Neural crest cell (in vitro differentiated cells): ENCODE measurements around the gene WNT6. TPM values are rescaled to one million over a fixed set of nuclear protein-coding genes. Genes with fewer than 3 reads are reported as not detected.

Experiments
- DNase-seq: peaks from one replicate; pipeline ENCODE4 v3.0.0; 2021; ENCODE audit warnings: low read depth, mixed read lengths, low spot score
- H3K27ac Mint-ChIP-seq: one replicate; pipeline ENCODE4 v1.8.0; 2021; ENCODE audit warnings: mild to moderate bottlenecking, mixed read lengths; ENCODE audit not compliant: unreplicated experiment
- H3K27me3 Mint-ChIP-seq: 2 replicates; pipeline ENCODE4 v1.8.0; 2021; ENCODE audit warnings: low read depth, mild to moderate bottlenecking, mixed read lengths
- H3K36me3 Mint-ChIP-seq: 2 replicates; pipeline ENCODE4 v1.8.0; 2021; ENCODE audit warnings: low read depth, mild to moderate bottlenecking, mixed read lengths
- H3K4me1 Mint-ChIP-seq: 2 replicates; pipeline ENCODE4 v1.8.0; 2021; ENCODE audit warnings: mixed read lengths
- H3K4me3 Mint-ChIP-seq: one replicate; pipeline ENCODE4 v1.8.0; 2021; ENCODE audit warnings: mild to moderate bottlenecking, mixed read lengths
- H3K9me3 Mint-ChIP-seq: 2 replicates; pipeline ENCODE4 v1.8.0; 2021; ENCODE audit warnings: mixed read lengths
- CTCF ChIP-seq: fragments of 200-600 bp; sonication (generic); conservative IDR thresholded peaks from 2 replicates; pipeline ENCODE4 v1.5.0; 2021; ENCODE audit warnings: antibody characterized with exemption, mild to moderate bottlenecking
- total RNA-seq: library from RNA; stranded (reverse); gene quantifications from 2 replicates; pipeline ENCODE4 v1.2.1, GENCODE V29; 2021

WNT6 gene
- total RNA-seq, 1 donor from 2014 or later = not detected

- no peak for DNase-seq
- H3K4me3 Mint-ChIP-seq = no peak overlapping the region
- H3K4me1 Mint-ChIP-seq = no peaks in the 10 kb centered on the region
- no peaks in the 10 kb centered on the region for H3K27me3 Mint-ChIP-seq
- H3K36me3 Mint-ChIP-seq = peaks cover 2% of the 10 kb centered on the region
- H3K9me3 Mint-ChIP-seq = no peaks in the 10 kb centered on the region
- TF ChIP-seq CTCF = no peak
- H3K27ac Mint-ChIP-seq = no peak overlapping the region
Observed at GRCh38 chr2:218813771-218814460, 45.7 kb upstream of the WNT6 start.

GRCh38 chr2:218814540-218815243, 44.9 kb upstream of the WNT6 start:
- Mint-ChIP-seq H3K4me1 (no peaks in the 10 kb centered on the region), H3K36me3 (peaks cover 2% of the 10 kb centered on the region), H3K27ac (no peak overlapping the region), H3K4me3 (no peak overlapping the region), H3K27me3 (no peaks in the 10 kb centered on the region), H3K9me3 (no peaks in the 10 kb centered on the region)
- no peak for DNase-seq
- TF ChIP-seq CTCF = no peak

- DNase-seq = no peak
- no peaks in the 10 kb centered on the region for H3K9me3 Mint-ChIP-seq
- H3K4me3 Mint-ChIP-seq = no peak overlapping the region
- H3K36me3 Mint-ChIP-seq = peaks cover 2% of the 10 kb centered on the region
- peak overlapping the region; percentile 67 for H3K27ac Mint-ChIP-seq
- H3K4me1 Mint-ChIP-seq = no peaks in the 10 kb centered on the region
- H3K27me3 Mint-ChIP-seq = no peaks in the 10 kb centered on the region
- no peak for TF ChIP-seq CTCF
Observed at GRCh38 chr2:218815244-218815637, 44.4 kb upstream of the WNT6 start.

GRCh38 chr2:218815649-218816048, 44.0 kb upstream of the WNT6 start:
- H3K36me3 Mint-ChIP-seq = peaks cover 2% of the 10 kb centered on the region
- no peaks in the 10 kb centered on the region for H3K9me3 Mint-ChIP-seq
- no peaks in the 10 kb centered on the region for H3K27me3 Mint-ChIP-seq
- H3K27ac Mint-ChIP-seq = no peak overlapping the region
- H3K4me3 Mint-ChIP-seq = no peak overlapping the region
- no peaks in the 10 kb centered on the region for H3K4me1 Mint-ChIP-seq
- no peak for DNase-seq
- TF ChIP-seq CTCF = no peak

- H3K36me3 Mint-ChIP-seq = peaks cover 2% of the 10 kb centered on the region
- no peak overlapping the region for H3K27ac Mint-ChIP-seq
- peaks cover 2% of the 10 kb centered on the region for H3K27me3 Mint-ChIP-seq
- no peaks in the 10 kb centered on the region for H3K9me3 Mint-ChIP-seq
- H3K4me1 Mint-ChIP-seq = no peaks in the 10 kb centered on the region
- no peak overlapping the region for H3K4me3 Mint-ChIP-seq
- no peak for DNase-seq
- no peak for TF ChIP-seq CTCF
Observed at GRCh38 chr2:218816561-218817011, 43.0 kb upstream of the WNT6 start.
